LHCN-M2 (cell line): Measurements from ENCODE around the gene ZIC1. TPM values are rescaled to one million over a fixed set of nuclear protein-coding genes. Genes with fewer than 3 reads are reported as not detected.

Experiments used
- DNase-seq: peaks from one replicate; pipeline ENCODE4 v3.0.0-alpha.2; 2012; ENCODE audit warnings: low read depth
- total RNA-seq: library from RNA; depleted of rRNA; stranded (reverse); fragments of >200 nt; gene quantifications from 2 replicates; pipeline ENCODE4 v1.2.3, GENCODE V29; 2014

The ZIC1 gene
- total RNA-seq, 1 experiment from 2014 or later = 29.3 TPM

DNA sequence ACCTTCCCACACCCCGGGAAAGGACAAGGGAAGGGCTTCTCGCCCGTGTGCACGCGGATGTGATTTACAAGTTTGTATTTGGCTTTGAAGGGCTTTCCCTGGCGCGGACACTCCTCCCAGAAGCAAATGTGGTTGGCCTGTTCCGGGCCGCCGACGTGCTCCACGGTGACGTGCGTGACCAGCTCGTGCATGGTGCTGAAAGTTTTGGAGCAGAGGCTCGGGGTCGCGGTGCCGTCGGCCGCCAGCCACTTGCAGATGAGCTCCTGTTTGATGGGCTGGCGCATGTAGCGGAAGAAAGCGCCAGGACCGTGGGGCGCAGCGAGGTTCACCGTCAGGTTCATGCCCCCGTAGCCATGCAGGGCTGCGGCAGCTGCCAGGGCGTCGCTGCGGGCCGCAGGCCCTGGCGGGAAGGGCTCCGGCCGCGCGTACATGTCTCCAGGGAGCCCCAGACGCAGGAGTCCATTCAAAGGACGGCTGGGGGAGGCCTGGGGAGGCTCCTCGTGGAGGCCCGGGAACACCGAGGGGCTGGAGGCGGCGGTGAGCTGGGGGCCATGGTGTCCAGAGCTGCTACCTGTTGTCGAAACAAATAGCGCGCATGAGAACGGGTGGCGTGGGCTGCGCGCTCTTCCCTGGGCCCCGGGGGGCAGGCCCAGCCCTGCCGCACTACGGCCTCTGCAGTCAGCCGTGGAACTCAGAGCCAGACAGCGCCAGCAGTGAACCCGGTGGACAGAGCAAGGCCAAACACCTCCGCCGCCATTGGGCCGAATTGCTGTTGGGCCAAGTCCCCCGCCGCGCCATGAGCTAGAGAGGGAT, 13.1 kb upstream of the ZIC1 start:
- no peak for DNase-seq

DNA sequence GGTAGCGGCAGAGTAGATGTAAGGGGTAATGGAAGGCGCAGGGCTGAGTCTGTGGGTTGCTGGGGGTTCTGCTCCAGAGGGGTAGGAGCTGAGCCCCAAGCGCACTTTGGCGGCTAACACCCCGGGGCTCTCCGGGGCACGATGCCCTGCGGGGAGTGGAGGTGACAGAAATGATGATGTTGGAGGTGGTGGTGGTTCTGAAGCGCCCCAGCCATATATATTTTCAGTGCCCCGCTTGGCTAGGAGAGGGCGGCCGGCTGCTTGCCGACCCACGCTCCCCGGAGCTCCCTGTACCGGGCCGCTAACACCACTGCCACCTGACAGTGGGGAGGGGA, 12.5 kb upstream of the ZIC1 start:
- DNase-seq = no peak

DNA sequence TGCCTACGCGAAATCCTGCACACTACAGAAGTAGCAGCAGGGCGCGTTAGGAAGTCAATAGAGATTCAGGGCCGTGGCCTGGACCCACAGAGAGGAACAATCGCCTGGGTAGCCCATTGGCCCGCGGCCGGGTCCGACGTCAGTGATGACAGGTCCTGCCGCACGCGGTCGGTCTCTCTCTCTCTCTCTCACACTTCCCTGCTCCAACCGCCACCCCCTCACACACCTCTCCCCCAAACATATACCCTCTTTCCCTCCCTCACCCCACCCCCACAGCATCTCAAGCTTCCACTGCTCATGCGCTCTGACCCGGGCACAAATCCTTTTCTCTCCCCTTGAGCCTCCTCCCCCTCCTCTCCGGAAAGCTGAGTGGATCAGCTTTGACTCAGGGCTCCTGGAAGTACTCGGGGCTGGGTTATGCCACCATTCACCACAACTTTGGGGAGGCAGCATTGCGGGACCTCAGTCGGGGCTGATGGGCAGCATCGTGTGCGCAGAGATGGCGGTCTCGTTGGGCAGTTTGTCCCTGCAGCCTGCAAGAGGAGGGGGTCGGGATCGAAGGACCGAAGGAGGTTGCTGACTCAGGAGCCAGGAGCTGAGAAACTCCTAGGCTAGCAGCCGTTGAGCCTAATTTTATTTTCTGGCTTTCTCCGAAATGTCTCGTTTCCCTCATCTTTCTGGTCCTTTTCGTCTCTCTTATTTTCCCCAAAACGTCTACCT, 11.8 kb upstream of the ZIC1 start:
- no peak for DNase-seq

DNA sequence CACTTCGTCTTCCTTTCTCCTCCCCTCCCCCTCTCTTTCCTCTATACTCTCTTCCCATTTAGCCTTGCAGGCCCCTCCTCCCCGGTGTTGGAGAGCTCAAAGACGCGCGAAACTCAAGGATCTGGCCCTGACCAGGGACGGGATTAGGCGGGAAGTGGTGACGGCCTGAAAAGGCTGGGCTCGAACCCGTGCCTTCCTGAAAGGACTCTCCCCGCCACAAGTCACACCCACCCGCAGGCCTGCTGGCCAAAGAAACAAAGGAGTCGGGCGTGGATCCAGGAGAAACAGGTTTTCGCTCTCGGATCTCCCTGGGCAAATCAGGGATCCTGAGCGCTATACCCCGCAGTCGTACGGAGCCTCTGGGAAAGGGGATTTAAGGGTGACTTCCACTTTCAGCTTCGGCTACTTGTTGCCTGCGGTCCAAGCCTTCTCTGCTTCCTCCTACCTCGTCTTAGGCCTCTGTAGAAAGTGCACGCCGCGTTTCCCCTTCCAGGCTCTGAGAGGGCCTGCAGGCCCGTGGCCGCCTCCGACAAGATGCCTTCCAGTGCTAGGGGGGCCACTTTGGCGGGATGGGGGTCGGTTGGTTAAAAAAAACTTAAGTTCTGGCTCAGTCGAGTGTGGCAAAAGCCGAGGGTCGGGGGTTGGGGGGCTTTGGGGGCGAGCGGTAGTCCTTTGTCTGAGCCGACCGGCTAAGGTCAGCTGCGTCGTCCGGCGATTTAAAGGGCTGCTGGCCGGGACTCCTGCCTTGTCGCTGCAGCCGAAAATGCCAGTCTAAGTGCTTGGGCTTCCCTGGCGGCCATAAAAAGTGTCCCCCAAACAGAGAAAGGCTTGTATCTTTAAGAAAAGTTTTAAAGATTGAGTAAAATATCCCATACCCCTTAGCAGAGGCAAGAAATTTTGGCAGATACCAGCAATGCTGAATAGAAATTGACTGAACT, 11.0 kb upstream of the ZIC1 start:
- no peak for DNase-seq

DNA sequence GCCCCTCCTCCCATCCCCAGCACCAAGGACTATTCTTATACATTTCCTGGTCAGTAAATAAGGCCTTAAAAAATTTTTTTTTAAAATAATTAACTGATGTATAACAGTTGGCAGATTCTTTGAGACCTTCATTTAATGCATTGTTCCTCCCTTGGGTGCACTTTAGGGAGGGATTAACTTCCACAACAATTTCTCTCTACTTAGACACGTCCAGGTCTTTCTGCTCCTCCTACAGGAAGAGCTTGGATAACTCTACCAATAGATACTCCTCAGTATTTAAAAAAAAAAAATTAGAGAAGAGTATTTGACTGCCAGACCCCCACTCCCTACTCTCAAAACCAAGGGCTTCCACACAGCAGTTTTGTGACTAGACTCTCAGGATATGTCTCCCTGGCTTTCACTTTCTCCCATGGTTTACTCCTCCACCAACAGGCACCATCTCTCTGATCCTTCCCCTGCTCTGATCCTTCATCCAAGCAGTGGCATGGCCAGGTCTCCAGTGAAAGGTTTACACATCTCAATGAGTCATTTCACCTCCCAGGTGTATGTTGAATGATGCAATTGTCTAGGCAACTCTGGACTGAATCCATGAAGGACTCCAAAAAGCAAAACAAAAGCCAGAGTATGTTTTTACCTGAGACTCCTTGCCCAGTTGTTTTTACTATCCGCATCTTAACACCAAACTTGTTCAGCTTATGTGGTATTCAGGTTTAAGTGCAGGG, 10.2 kb upstream of the ZIC1 start:
- no peak for DNase-seq

DNA sequence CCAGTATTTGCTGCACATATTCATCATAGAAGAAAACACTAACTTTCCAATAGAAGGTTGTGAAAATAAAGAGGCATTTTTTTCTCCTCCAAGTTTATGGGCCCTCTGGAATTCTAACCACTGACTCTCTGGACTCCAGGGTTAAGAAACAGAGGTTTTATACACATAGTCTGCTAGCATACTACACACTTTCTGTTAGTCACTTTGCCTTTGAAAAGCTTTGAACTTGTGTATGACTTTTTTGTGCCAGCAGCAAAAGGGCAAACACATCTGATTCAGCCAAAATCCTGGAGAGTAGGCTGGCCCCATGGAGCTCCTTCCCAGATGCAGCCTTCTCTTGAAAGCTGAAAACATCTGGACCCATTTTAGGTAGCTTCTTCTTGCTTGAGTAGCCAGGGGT, 9.1 kb upstream of the ZIC1 start:
- DNase-seq = no peak

DNA sequence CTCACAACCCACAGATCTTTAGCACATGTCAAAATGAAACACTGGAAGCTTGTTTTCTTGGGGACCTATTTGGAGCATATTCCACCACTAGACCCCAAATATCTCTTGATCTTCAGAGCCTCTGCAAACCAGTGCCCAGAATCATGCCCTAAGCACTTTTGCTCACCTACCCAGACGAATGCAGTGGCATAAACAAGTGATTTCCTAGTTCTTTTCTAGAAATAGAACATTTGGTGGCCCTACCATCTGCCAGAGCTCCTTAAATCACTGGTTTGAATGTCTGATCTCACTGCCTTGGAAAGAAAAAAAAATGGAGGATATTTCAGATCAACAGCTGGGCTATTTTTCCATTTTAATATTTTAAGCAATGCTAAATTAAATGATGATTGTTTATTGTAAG, 8.2 kb upstream of the ZIC1 start:
- no peak for DNase-seq

DNA sequence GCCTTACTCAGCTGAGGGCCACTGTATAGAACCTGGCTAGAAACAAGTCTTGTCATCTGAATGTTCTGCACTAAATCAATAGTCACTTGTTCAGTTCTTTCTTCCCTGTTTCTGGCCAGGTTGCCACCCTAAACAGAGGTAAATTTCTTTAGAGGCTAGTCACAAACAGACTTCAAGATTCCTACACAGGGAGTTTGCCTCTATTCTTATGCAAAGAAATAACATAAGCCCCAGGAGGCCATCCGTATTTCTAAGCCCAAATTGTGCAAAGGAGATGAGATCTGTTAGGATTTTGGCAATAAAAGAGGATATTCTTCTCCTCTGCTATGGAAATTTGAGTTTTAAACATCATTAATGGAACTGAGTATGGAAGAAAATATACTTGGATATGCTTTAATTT, 7.7 kb upstream of the ZIC1 start:
- DNase-seq = no peak

DNA sequence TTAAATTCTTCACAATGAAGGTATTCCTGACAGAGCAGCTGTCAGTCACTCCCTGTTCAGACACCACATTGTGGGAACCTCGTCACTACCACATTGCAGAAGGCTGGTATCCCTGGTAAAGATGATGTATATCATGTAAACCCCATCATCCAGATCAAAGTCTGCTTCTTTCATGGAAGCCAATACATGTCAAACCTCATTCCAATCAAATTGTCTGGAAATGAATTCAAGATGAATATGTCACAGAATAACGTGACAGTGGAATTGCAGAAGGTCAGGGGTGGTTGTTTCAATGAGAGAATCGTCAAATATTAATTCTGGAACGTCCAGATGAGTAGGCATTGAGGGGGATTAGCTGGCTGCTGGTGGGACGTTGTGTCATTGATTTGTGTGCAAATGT, 7.0 kb upstream of the ZIC1 start:
- no peak for DNase-seq

DNA sequence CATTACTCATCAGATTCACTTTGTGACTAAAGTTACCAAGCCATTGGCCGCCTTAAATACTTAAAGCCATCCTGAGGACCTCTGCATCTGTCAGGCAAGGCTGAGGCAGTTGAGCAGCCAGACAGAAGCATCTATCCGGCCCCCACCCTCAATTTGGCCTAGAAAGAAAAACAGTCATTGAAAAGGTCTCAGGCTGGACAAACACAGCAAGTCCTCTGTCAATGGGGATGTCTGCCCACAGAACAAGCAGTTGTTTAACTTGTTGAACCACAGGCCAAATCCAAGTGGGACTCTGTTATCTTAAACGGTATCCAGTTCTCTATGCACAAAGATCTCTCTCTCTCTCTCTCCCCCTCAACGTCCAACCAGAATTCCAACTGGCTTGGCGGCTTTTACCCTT, 5.7 kb upstream of the ZIC1 start:
- no peak for DNase-seq

DNA sequence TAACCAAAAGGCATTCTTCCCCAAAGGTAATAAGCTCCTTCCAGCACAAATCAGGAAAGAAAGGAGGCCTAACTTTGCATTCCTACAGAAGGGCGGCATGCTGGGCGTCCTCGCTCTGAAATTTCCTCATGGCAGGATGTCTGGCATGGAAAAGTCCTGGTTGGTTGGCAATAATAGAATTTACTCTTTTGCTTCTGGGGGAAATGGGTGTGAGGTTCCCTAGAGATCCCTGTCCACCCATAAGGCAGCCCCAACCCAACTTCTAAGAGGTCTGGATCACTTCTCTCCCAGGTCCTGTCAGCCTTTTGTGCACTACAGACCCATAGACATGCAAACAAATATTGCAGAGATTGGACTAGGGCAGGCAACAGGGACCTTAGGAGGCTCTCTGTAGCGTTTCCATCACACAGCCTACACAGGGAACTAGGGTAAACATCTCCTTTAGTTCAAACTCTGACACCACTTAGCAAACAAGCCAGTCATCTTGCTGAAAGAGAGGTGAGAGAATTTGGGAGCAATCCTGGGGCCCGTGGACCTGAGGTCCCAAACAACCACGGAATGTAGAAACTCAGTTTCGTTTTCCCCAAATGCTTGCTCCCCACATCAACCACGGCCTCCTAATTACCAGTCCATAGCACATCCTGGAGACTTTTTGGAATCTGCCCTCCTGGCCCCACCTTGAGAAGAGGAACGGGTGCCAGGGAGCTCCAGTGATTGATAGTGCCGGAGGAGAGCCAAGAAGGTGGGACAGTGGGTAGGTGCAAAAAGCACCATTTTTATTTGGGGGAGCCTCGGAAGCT, 5.0 kb upstream of the ZIC1 start:
- no peak for DNase-seq

DNA sequence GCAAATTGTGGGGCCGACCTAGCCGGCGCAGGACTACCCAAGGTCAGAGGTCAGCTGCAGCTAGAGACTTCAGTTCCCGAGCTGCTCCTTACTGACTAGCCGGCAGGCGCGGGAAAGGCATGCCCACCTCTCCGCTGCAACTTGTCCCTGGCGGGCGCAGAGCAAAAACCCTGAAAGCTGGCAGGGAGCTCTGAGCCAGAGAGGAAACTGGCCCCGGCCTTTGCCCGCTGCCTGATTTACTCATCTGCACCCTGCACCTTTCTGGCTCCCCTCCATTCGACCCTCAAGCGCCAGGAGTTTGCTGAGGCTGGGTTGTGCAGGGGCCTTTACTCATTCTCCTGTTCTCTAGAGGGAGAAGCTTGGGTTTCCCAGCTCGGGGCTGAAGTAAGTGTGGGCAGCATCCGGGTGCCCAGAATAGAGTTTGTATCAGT, 4.3 kb upstream of the ZIC1 start:
- no peak for DNase-seq

DNA sequence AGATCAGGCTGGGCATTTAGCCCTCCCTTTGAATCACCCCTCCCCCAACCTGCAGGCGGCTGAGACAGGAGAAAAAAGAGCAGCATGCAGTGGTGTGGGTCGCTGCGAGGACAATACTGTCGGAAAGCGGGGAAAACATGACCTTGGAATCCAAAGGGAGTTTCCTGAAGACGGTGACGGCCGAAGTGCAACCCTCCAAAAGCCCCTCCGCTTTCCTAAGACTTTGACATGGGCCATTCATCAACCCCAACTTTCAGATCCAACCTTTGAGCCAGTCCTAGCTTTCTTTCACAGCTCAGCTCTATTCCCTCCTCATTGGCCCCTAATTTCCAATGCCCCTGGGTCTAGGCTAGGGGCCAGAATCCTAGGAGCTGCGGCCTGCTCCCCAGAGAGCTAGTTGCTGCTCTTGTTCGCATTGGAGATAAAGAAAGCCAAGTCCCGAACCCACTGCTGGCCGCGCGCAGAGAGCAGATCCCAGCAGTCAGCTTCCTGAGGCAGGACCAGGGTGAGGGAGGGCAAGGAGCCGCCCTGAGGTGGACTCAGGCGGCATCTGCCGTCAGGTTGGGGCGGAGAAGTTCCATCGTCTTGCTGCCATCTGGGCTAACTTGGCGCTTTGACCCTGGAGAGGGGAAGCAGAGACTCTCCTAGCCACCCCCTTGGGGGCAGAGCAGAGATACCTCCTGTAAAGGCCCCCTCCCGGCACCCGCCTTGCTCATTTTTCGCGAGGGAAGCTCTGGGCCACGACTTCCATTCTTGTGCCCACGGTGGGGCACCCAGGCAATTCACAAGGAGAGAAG, 3.7 kb upstream of the ZIC1 start:
- no peak for DNase-seq

DNA sequence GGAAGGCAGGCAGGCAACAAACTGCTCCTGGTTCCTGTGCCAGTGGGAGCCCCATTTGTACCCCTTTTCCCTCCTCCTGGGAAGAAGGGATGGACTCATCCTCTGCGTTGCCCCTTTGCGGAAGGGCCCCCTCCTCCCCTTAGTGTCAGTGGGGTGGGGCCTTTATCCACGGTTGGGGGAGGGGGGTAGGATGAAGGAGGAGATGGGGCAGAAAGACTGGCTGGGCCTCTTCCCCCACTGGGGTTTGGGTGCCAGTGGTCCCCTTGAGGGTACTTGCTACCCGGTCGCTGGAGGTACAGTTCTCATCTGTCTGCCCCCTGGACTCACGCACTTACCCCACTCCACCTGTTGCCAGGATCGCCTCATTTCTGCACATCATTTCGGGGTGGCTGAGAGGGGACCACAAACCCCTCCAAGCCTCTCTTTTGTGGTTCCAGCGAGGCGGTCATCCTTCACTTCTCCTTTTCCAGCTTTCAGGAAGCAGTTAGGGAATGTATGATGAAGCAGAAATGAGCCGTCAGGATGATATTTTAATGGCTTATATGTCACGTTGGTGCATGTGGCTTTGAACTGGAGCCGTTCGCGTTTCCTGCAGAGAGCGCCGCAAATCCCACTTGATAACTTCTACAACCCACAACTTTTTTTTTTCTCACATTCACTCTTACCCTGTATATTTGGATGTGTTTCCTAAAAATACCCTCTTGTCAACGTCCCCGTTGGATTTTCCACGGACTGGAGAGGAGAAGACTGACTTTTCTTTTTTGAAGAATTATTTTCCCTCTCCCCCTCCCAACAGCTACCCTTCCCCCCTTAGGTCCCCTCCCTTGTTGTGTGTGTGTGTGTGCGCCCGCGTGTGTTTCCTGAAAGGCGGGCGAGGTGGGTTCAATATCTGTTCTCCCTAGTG, 2.9 kb upstream of the ZIC1 start, which contains the start of gene ZIC4:
Gene ZIC4, minus strand, starts transcription at position 516 of the 904 bp plus-strand sequence. CDS start 3,746 bp downstream, outside the sequence.
- no peak for DNase-seq

DNA sequence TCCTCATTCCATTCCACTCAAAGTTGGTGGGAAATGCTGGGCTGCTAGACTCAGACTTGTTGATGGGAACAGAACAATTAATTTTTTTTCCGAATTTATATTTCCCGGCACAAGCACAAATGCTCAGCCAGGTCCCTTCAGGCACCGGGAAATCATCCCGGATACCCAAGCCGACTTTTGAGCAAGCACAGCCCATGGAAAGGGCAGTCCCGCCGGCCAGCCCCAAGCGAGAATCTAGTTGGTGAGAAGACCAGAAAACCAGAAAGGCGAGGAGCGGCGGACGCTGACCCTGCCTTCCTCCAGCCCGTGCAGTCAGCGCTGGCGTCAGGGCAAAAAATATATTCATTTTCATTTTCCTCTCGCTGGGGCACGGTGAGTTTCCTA, 2.1 kb upstream of the ZIC1 start:
- DNase-seq = no peak

DNA sequence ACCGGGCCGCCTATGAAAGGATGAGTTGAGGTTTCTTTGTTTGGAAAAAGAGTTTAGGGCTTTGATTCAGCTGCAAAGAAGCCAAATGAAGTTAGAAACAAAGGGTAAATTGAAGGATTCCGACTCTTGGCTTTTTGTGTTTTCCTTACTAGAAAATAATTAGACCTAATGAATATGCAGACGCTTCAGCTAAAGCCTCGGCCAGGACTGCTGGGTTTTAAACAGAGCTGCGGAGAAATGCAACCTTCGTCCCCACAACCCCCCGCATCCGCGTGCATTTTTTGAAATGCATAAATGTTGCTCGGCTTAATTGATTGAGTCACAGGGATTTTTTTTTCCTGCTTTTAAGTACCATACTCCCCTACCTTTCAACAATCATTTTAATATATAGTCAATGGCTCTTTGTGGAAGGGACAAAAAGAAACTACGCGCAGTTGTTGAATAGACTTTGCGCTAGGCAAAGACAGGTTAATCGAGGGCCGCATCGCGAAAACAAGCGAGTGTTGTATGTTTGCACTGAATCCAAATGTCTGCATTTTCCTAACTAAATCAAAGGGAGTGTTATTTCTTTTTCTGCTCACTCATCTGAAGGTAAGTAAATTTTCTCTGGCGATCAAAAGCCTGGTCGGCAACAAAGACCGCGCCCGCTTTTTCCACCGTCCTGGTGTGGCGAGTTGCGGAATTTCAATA, 1.5 kb upstream of the ZIC1 start:
- DNase-seq = no peak

DNA sequence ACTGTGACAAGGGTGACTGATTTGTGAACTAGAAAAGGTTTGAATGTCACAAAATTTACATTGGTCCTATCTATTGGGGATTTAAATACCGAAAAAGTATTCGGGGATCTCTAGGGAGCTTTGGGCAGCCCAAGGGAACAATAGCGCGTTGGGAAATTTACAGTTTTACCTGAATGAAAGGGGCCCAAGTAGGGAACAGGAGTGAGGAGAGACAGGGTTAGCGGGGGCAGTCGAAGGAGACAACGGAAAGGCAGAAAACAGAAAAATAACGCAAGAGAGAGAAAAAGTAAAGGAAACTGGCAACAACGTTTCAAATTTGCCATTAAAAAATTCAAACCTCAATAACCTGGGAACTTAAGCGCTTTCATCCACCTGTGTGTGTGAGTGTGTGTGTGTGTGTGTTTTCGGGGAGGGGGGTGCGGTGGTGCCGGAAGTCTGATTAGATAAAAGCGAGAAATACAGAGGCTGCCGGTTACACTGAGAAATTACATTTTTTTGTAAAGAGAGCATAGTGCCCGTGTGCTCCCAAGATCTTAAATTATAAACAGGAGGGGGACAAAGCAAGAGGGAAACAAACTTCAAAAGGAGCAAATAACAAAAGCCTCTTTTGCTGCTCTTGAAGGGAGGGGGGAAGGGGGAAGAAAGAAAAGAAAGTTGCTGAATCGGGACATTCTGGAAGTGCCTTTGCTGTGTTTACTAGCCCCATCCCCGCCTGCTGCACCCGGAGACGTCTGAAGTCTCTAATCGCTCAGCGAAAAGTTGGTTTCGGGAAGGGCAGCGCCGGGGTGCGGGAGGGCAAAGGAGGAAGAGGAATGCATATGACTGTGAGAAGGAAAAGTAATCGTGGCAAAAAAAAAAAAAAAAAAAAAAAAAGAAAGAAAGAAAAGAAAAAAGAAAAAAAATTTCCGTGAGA, 721 bp upstream of the ZIC1 start:
- peak; percentile 68 for DNase-seq
